Measurements from ENCODE around the gene TTLL11. TPM values are rescaled to one million over a fixed set of nuclear protein-coding genes. Genes with fewer than 3 reads are reported as not detected.
A peak's percentile ranks its signal among the peaks of the same experiment; 100 is the strongest.

TTLL11 gene
- total RNA-seq, 6 experiments from 2014 or later, result 3.2 to 5.2 (median 4.1) TPM

GRCh38 chr9:122122903-122123632 is 30.0 kb upstream of the TTLL11 start:
- intact Hi-C loops (cut with DNase I), result loop anchor here in 1 of 2 donors (10.0 kb wide), 1 partner anchor 332 kb away; no protein-coding TSS in a partner anchor
- H3K36me3 ChIP-seq, result no peaks in the 10 kb centered on the region
- ATAC-seq (peak; percentile 63 to 80 (median 75)), DNase-seq (peak; percentile 63 to 69 (median 67))
- WGBS (ENCODE audit: insufficient coverage, low coverage, low lambda C conversion rate, missing lambda C conversion rate), result 40% methylated on average over 2 of the region's 13 CpGs
- H3K27ac ChIP-seq, result no peak overlapping the region
- TF ChIP-seq, protein P1, sequence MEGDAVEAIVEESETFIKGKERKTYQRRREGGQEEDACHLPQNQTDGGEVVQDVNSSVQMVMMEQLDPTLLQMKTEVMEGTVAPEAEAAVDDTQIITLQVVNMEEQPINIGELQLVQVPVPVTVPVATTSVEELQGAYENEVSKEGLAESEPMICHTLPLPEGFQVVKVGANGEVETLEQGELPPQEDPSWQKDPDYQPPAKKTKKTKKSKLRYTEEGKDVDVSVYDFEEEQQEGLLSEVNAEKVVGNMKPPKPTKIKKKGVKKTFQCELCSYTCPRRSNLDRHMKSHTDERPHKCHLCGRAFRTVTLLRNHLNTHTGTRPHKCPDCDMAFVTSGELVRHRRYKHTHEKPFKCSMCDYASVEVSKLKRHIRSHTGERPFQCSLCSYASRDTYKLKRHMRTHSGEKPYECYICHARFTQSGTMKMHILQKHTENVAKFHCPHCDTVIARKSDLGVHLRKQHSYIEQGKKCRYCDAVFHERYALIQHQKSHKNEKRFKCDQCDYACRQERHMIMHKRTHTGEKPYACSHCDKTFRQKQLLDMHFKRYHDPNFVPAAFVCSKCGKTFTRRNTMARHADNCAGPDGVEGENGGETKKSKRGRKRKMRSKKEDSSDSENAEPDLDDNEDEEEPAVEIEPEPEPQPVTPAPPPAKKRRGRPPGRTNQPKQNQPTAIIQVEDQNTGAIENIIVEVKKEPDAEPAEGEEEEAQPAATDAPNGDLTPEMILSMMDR (IDR thresholded peaks at IDR 0.05), result peak; percentile 91 to 98 (median 96)
- no peak for TF ChIP-seq POLR2A (IDR thresholded peaks at IDR 0.05)
- H3K4me1 ChIP-seq, result peaks cover 0 to 4% (median 0%) of the 10 kb centered on the region in 4 donors
- no peaks in the 10 kb centered on the region for H3K9me3 ChIP-seq
- no peak overlapping the region for H3K4me3 ChIP-seq
- no peaks in the 10 kb centered on the region for H3K27me3 ChIP-seq

GRCh38 chr9:122122468-122122867 is 29.4 kb upstream of the TTLL11 start:
- ATAC-seq (no peak), DNase-seq (no peak)
- H3K9me3 ChIP-seq, result no peaks in the 10 kb centered on the region
- H3K4me3 ChIP-seq, result no peak overlapping the region
- WGBS (ENCODE audit: insufficient coverage, low coverage, low lambda C conversion rate, missing lambda C conversion rate), result 20% methylated on average over 3 of the region's 6 CpGs
- H3K4me1 ChIP-seq, result peaks cover 0 to 4% (median 0%) of the 10 kb centered on the region in 4 donors
- TF ChIP-seq POLR2A (IDR thresholded peaks at IDR 0.05), result no peak
- TF ChIP-seq, protein P1 (IDR thresholded peaks at IDR 0.05), result no peak
- H3K27ac ChIP-seq, result no peak overlapping the region
- H3K27me3 ChIP-seq, result no peaks in the 10 kb centered on the region
- intact Hi-C loops (cut with DNase I), result loop anchor here in 1 of 2 donors (10.0 kb wide), 1 partner anchor 332 kb away; no protein-coding TSS in a partner anchor
- H3K36me3 ChIP-seq, result no peaks in the 10 kb centered on the region

- DNase-seq (no peak), ATAC-seq (no peak)
- 60% methylated on average over 2 of the region's 6 CpGs for WGBS (ENCODE audit: insufficient coverage, low coverage, low lambda C conversion rate, missing lambda C conversion rate)
- Histone ChIP-seq H3K27ac (no peak overlapping the region), H3K4me1 (peaks cover 0 to 4% (median 0%) of the 10 kb centered on the region in 4 donors), H3K36me3 (no peaks in the 10 kb centered on the region), H3K27me3 (no peaks in the 10 kb centered on the region), H3K9me3 (no peaks in the 10 kb centered on the region), H3K4me3 (no peak overlapping the region)
- TF ChIP-seq, protein P1 (IDR thresholded peaks at IDR 0.05), result no peak
- no peak for TF ChIP-seq POLR2A (IDR thresholded peaks at IDR 0.05)
- intact Hi-C loops (cut with DNase I), result loop anchor here in 1 of 2 donors (10.0 kb wide), 1 partner anchor 333 kb away; no protein-coding TSS in a partner anchor
These were observed 28.8 kb upstream of the TTLL11 start for GRCh38 chr9:122121931-122122330.

DNA sequence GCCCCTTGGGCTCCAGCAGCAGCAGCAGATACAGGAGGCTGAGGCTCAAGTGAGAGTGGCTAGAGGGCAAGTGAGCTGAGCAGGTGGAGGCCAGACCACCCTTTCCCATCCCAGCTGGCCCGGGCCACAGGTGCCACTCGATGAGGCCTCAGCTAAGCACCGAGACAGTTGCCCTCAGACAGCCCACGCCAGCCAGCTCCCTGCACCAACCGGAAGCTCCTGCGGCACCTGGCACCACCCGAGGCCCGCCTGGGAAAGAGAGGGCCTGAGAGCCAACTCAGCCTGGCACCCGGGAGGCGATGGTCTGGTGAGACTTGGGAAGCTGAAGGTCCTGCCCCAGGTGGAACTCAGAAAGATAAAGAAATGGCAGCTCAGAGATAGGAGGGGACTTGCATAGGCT is 28.3 kb upstream of the TTLL11 start:
- H3K27me3 ChIP-seq, result no peaks in the 10 kb centered on the region
- no peaks in the 10 kb centered on the region for H3K9me3 ChIP-seq
- no peaks in the 10 kb centered on the region for H3K4me1 ChIP-seq
- intact Hi-C loops (cut with DNase I), result loop anchor here in 1 of 2 donors (10.0 kb wide), 1 partner anchor 333 kb away; no protein-coding TSS in a partner anchor
- 75% methylated on average over 5 of the region's 10 CpGs for WGBS (ENCODE audit: insufficient coverage, low coverage, low lambda C conversion rate, missing lambda C conversion rate)
- H3K4me3 ChIP-seq, result no peak overlapping the region
- DNase-seq, result no peak
- no peak for ATAC-seq
- H3K27ac ChIP-seq, result no peak overlapping the region
- TF ChIP-seq, protein P1 (IDR thresholded peaks at IDR 0.05), result no peak
- no peak for TF ChIP-seq POLR2A (IDR thresholded peaks at IDR 0.05)
- H3K36me3 ChIP-seq, result no peaks in the 10 kb centered on the region

Measured in right lobe of liver (tissue), 6 donors.